Stomach (tissue), 4 donors: ENCODE results near the gene CALY.

Source experiments
- CTCF ChIP-seq, 7 experiments: fragments of 450-650 bp in 4 of 7; fragments of 200-600 bp in 3 of 7; sonication (generic) in 3 of 7; IDR thresholded peaks; one replicate each; pipeline ENCODE4 v1.5.1; 2016 to 2019; ENCODE audit warnings: antibody characterized with exemption in 7 of 7, control low read depth in 2 of 7, mild to moderate bottlenecking in 1 of 7
- EP300 ChIP-seq: sonication (generic); formaldehyde crosslinking; IDR thresholded peaks from one replicate; pipeline ENCODE4 v1.6.1; 2017; ENCODE audit warnings: antibody characterized with exemption
- POLR2A ChIP-seq, 4 donors: fragments of 450-650 bp; IDR thresholded peaks; one replicate each; pipeline ENCODE4 v1.6.1; 2016; ENCODE audit warnings: antibody characterized with exemption in 4 of 4, control low read depth in 2 of 4, mild to moderate bottlenecking in 1 of 4, moderate library complexity in 1 of 4
- POLR2AphosphoS5 ChIP-seq, 3 donors: sonication (generic); formaldehyde crosslinking; IDR thresholded peaks; one replicate each; pipeline ENCODE4 v1.6.1; 2016; ENCODE audit warnings: antibody characterized with exemption in 3 of 3

- TF ChIP-seq CTCF (IDR thresholded peaks at IDR 0.05) (no peak), POLR2A (IDR thresholded peaks at IDR 0.05) (no peak), EP300 (no peak), POLR2AphosphoS5 (IDR thresholded peaks at IDR 0.05) (no peak)
These were observed 57.1 kb downstream of the CALY start for GRCh38 chr10:133279326-133280226.
